NOMO-1 treated with DMSO at 0.1 percent for 48 hours (cell line): ENCODE measurements around the gene TRIP6.
A peak's percentile ranks its signal among the peaks of the same experiment; 100 is the strongest.

Source experiments
- DNase-seq: peaks from one replicate; lab custom pipeline; 2025; ENCODE audit not compliant: unreplicated experiment; lab: John Stamatoyannopoulos, UW

The TRIP6 gene

GRCh38 chr7:100867040-100867775 lies at the start of gene TRIP6:
Gene TRIP6 (plus strand): TSS chr7:100867387. CDS start chr7:100867498, 111 bp downstream.
- no peak for DNase-seq

GRCh38 chr7:100818366-100818765 lies 48.8 kb upstream of the TRIP6 start:
- DNase-seq = no peak

GRCh38 chr7:100818825-100819224 lies 48.4 kb upstream of the TRIP6 start:
- DNase-seq = no peak

- no peak for DNase-seq
Measured at GRCh38 chr7:100819586-100819985, 47.6 kb upstream of the TRIP6 start.

GRCh38 chr7:100822236-100823139 lies 44.7 kb upstream of the TRIP6 start:
- DNase-seq = no peak

- DNase-seq = no peak
Measured at GRCh38 chr7:100823140-100823525, 44.1 kb upstream of the TRIP6 start.

- DNase-seq = no peak
Measured at GRCh38 chr7:100823534-100823933, 43.7 kb upstream of the TRIP6 start.

GRCh38 chr7:100824499-100825214 lies 42.5 kb upstream of the TRIP6 start:
- DNase-seq = no peak

- no peak for DNase-seq
Measured at GRCh38 chr7:100825215-100825671, 41.9 kb upstream of the TRIP6 start.

GRCh38 chr7:100825751-100826513 lies 41.3 kb upstream of the TRIP6 start:
- DNase-seq = peak; percentile 47

- DNase-seq = no peak
Measured at GRCh38 chr7:100826514-100827329, 40.5 kb upstream of the TRIP6 start.

- peak; percentile 22 for DNase-seq
Measured at GRCh38 chr7:100827330-100828226, 39.6 kb upstream of the TRIP6 start, which contains the start of gene EPHB4. Gene EPHB4 (minus strand): TSS chr7:100827523. CDS start chr7:100827030, 493 bp downstream.

- DNase-seq = no peak
Measured at GRCh38 chr7:100829150-100829716, 38.0 kb upstream of the TRIP6 start.

GRCh38 chr7:100830396-100830795 lies 36.8 kb upstream of the TRIP6 start:
- no peak for DNase-seq

GRCh38 chr7:100832281-100832633 lies 34.9 kb upstream of the TRIP6 start:
- DNase-seq = no peak

GRCh38 chr7:100835903-100836811 lies 31.0 kb upstream of the TRIP6 start:
- DNase-seq = no peak

GRCh38 chr7:100836812-100837098 lies 30.4 kb upstream of the TRIP6 start:
- no peak for DNase-seq
